HCT116 (cell line): ENCODE measurements around the gene SLC16A12. TPM values are rescaled to one million over a fixed set of nuclear protein-coding genes. Genes with fewer than 3 reads are reported as not detected.

Experiments used
- ATAC-seq: fragments of 200-7000 bp; cut with Tn5 transposase; 2 replicates; pipeline ENCODE4 v1.9.1; 2020; ENCODE audit warnings: mild to moderate bottlenecking, moderate library complexity
- BruUV-seq: library from RNA; stranded (reverse); fragments of 400-500 nt; replicated peaks from 2 replicates; lab custom pipeline; 2021; lab: Mats Ljungman, UMichigan
- CTCF ChIA-PET: fragments of 300-600 bp; sonication (Branson Sonifier 250); formaldehyde crosslinking; loops from one replicate; lab custom pipeline; 2021; ENCODE audit warnings: antibody characterized with exemption; lab: Charles Lee
- POLR2A ChIA-PET: fragments of 300-600, 350-600 bp; sonication (Branson Sonifier 250); formaldehyde crosslinking; loops from one replicate; lab custom pipeline; 2021; ENCODE audit warnings: antibody characterized with exemption; lab: Charles Lee
- RAD21 ChIA-PET, 2 experiments: fragments of 300-600 bp; sonication (Branson Sonifier 250); formaldehyde crosslinking; loops; one replicate each; lab custom pipeline; 2023; ENCODE audit warnings: low total read pairs in 2 of 2; ENCODE audit not compliant: uncharacterized antibody in 2 of 2, unreplicated experiment in 2 of 2, low non-redundant PET in 1 of 2; lab: Charles Lee
- DNase-seq: peaks from one replicate; pipeline ENCODE4 v3.0.0-alpha.2; 2010; ENCODE audit warnings: low read depth, low spot score
- H2AFZ ChIP-seq: fragments of 200-600 bp; shearing (Covaris generic), sonication (generic); 2 replicates; pipeline ENCODE4 v1.6.1; 2017; ENCODE audit warnings: low read depth, mixed run types, mixed read lengths, antibody characterized with exemption, low read length; ENCODE audit not compliant: poor library complexity, severe bottlenecking
- H3K27ac ChIP-seq: 2 replicates; pipeline ENCODE4 v1.5.1; 2012; ENCODE audit warnings: low read depth, low read length
- H3K27me3 ChIP-seq: fragments of 200-600 bp; sonication (generic); 2 replicates; pipeline ENCODE4 v1.6.1; 2016; ENCODE audit warnings: mixed run types, low read length, mixed read lengths; ENCODE audit not compliant: insufficient read depth
- H3K36me3 ChIP-seq, 2 experiments: fragments of 200-500 bp in 1 of 2; fragments of 200-600 bp in 1 of 2; sonication (Bioruptor generic) in 1 of 2; sonication (generic) in 1 of 2; 2 replicates each; pipeline versions ENCODE4 v1.5.1 to v1.6.1; 2014 to 2016; ENCODE audit warnings: low read length in 2 of 2, inconsistent platforms in 1 of 2, mixed read lengths in 1 of 2, mixed run types in 1 of 2; ENCODE audit not compliant: insufficient read depth in 2 of 2, control insufficient read depth in 1 of 2
- H3K4me1 ChIP-seq, 2 experiments: fragments of 200-600 bp in 1 of 2; sonication (generic) in 1 of 2; 2 replicates each; pipeline versions ENCODE4 v1.5.1 to v1.6.1; 2012 to 2017; ENCODE audit warnings: low read length in 2 of 2, inconsistent platforms in 1 of 2, mild to moderate bottlenecking in 1 of 2, mixed read lengths in 1 of 2, mixed run types in 1 of 2, moderate library complexity in 1 of 2; ENCODE audit not compliant: insufficient read depth in 2 of 2, control insufficient read depth in 1 of 2
- H3K4me2 ChIP-seq: fragments of 200-600 bp; sonication (generic); 2 replicates; pipeline ENCODE4 v1.6.1; 2017; ENCODE audit warnings: mixed run types, low read length, mixed read lengths
- H3K4me3 ChIP-seq, 2 experiments: fragments of 200-600 bp in 1 of 2; sonication (generic) in 1 of 2; replicated peaks in 1 of 2; 2 replicates each; pipeline ENCODE4 v1.5.1; 2011 to 2016; ENCODE audit warnings: low read length in 2 of 2, control low read depth in 1 of 2, low read depth in 1 of 2, mild to moderate bottlenecking in 1 of 2, mixed read lengths in 1 of 2, mixed run types in 1 of 2
- H3K79me2 ChIP-seq: fragments of 200-600 bp; sonication (generic); 2 replicates; pipeline ENCODE4 v1.6.1; 2017; ENCODE audit warnings: mild to moderate bottlenecking, mixed run types, low read length, moderate library complexity, mixed read lengths; ENCODE audit not compliant: insufficient read depth
- H3K9ac ChIP-seq: fragments of 200-600 bp; sonication (generic); 2 replicates; pipeline ENCODE4 v1.6.1; 2016; ENCODE audit warnings: low read length, mixed read lengths
- H3K9me2 ChIP-seq: fragments of 200-600 bp; sonication (generic), shearing (Covaris generic); 2 replicates; pipeline ENCODE4 v1.6.1; 2017; ENCODE audit warnings: mixed run types, mild to moderate bottlenecking, moderate library complexity; ENCODE audit not compliant: insufficient read depth
- H3K9me3 ChIP-seq, 2 experiments: fragments of 200-500 bp in 1 of 2; fragments of 200-600 bp in 1 of 2; sonication (Bioruptor generic) in 1 of 2; sonication (generic) in 1 of 2; 2 replicates each; pipeline ENCODE4 v1.6.1; 2014 to 2017; ENCODE audit warnings: low read length in 2 of 2, mixed read lengths in 2 of 2, inconsistent platforms in 1 of 2, low read depth in 1 of 2, mild to moderate bottlenecking in 1 of 2, mixed run types in 1 of 2, moderate library complexity in 1 of 2; ENCODE audit not compliant: control insufficient read depth in 1 of 2, insufficient read depth in 1 of 2
- H4K20me1 ChIP-seq: fragments of 200-600 bp; sonication (generic), shearing (Covaris generic); 2 replicates; pipeline ENCODE4 v1.6.1; 2017; ENCODE audit warnings: mixed run types, mild to moderate bottlenecking, moderate library complexity; ENCODE audit not compliant: insufficient read depth
- CBX3 ChIP-seq: IDR thresholded peaks from 2 replicates; pipeline ENCODE4 v1.6.1; 2012; ENCODE audit warnings: low read depth
- CTCF ChIP-seq, 3 experiments: fragments of 200-600 bp in 1 of 3; sonication (generic) in 1 of 3; IDR thresholded peaks in 2 of 3; conservative IDR thresholded peaks in 1 of 3; 2 replicates each; pipeline ENCODE4 v1.5.1; 2012 to 2017; ENCODE audit warnings: low read depth in 2 of 3, low read length in 2 of 3, antibody characterized with exemption in 1 of 3, borderline replicate concordance in 1 of 3, control low read depth in 1 of 3, mild to moderate bottlenecking in 1 of 3, mixed read lengths in 1 of 3, mixed run types in 1 of 3, moderate library complexity in 1 of 3; ENCODE audit not compliant: insufficient read depth in 1 of 3
- MAX ChIP-seq: IDR thresholded peaks from 2 replicates; pipeline ENCODE4 v1.6.1; 2012
- POLR2AphosphoS5 ChIP-seq: IDR thresholded peaks from 2 replicates; pipeline ENCODE4 v1.6.1; 2011; ENCODE audit warnings: mild to moderate bottlenecking, low read depth, low read length, moderate library complexity
- SIN3A ChIP-seq: IDR thresholded peaks from 2 replicates; pipeline ENCODE4 v1.6.1; 2012; ENCODE audit warnings: low read depth
- SP1 ChIP-seq: IDR thresholded peaks from 2 replicates; pipeline ENCODE4 v1.6.1; 2012; ENCODE audit warnings: low read depth
- ZFX ChIP-seq: fragments of 450-650 bp; IDR thresholded peaks from 2 replicates; pipeline ENCODE4 v1.6.1; 2017
- intact Hi-C: fragments of 100-400 bp; cut with micrococcal nuclease; formaldehyde crosslinking; loops from 2 replicates; pipeline ENCODE4 v1.10.0; 2022
- total RNA-seq: library from RNA; stranded (reverse); gene quantifications from one replicate; pipeline ENCODE4 v1.2.1, GENCODE V29; 2021; ENCODE audit not compliant: unreplicated experiment

SLC16A12 gene
- total RNA-seq, 1 experiment from 2014 or later = not detected

- TF ChIP-seq CTCF (IDR thresholded peaks at IDR 0.05 in 2 of 3, conservative IDR thresholded peaks at IDR 0.05 in 1 of 3; ENCODE audit: borderline replicate concordance in 1 of 3, insufficient read depth in 1 of 3, low read depth in 2 of 3, low read length in 2 of 3) (no peak), MAX (no peak), SIN3A (no peak), POLR2AphosphoS5 (no peak)
Observed at GRCh38 chr10:89566095-89566950, 30.9 kb upstream of the SLC16A12 start (continued).

DNA sequence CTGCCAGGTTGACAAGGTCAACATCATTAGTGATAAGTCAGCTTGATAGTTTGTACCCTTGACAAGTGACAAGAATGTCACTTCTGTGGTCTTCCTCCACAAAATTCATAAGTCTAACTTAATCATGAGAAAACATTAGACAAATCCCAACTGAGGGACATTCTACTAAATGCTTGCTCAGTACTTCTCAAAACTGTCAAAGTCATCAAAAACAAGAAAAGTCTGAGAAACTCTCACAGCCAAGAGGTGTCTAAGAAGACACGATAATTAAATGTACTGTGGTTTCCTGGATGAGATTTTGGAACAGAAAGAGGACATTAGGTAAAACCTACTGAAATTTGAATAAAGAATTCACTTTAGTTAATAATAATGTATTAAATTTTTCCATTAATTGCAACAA lies 29.8 kb upstream of the SLC16A12 start:
- Histone ChIP-seq H3K9ac (no peak overlapping the region), H4K20me1 (no peaks in the 10 kb centered on the region), H3K4me1 (no peaks in the 10 kb centered on the region), H3K4me2 (no peak overlapping the region), H3K9me3 (no peaks in the 10 kb centered on the region), H2AFZ (no peak overlapping the region), H3K9me2 (no peaks in the 10 kb centered on the region), H3K27ac (no peak overlapping the region), H3K4me3 (no peak overlapping the region), H3K79me2 (no peaks in the 10 kb centered on the region), H3K27me3 (no peaks in the 10 kb centered on the region), H3K36me3 (no peaks in the 10 kb centered on the region)
- RAD21 ChIA-PET = no interaction called here
- ATAC-seq (no peak), DNase-seq (no peak)
- BruUV-seq = no TSS peak
- TF ChIP-seq SP1 = no peak
- no peak for TF ChIP-seq CBX3
- no peak for TF ChIP-seq ZFX
- no peak for TF ChIP-seq SIN3A
- no peak for TF ChIP-seq POLR2AphosphoS5
- intact Hi-C loops = loop anchor here (10.0 kb wide), 1 partner anchor 1300 kb away; no protein-coding TSS in a partner anchor
- CTCF ChIA-PET = interaction anchor here (0.5 kb wide), 1 partner anchor 352 kb away, joined by 3 read pairs; no protein-coding TSS in a partner anchor
- POLR2A ChIA-PET = no interaction called here
